ENCODE data around the gene NSUN4.

GRCh38 chr1:46310321-46310720, 30.3 kb upstream of the NSUN4 start:
- TF ChIP-seq, protein P1, sequence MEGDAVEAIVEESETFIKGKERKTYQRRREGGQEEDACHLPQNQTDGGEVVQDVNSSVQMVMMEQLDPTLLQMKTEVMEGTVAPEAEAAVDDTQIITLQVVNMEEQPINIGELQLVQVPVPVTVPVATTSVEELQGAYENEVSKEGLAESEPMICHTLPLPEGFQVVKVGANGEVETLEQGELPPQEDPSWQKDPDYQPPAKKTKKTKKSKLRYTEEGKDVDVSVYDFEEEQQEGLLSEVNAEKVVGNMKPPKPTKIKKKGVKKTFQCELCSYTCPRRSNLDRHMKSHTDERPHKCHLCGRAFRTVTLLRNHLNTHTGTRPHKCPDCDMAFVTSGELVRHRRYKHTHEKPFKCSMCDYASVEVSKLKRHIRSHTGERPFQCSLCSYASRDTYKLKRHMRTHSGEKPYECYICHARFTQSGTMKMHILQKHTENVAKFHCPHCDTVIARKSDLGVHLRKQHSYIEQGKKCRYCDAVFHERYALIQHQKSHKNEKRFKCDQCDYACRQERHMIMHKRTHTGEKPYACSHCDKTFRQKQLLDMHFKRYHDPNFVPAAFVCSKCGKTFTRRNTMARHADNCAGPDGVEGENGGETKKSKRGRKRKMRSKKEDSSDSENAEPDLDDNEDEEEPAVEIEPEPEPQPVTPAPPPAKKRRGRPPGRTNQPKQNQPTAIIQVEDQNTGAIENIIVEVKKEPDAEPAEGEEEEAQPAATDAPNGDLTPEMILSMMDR (IDR thresholded peaks at IDR 0.05): no peak
- no peak for TF ChIP-seq POLR2A (IDR thresholded peaks at IDR 0.05)

All from thyroid gland (tissue), 4 donors.